ENCODE measurements around the gene RABGAP1.

Gene RABGAP1

DNA sequence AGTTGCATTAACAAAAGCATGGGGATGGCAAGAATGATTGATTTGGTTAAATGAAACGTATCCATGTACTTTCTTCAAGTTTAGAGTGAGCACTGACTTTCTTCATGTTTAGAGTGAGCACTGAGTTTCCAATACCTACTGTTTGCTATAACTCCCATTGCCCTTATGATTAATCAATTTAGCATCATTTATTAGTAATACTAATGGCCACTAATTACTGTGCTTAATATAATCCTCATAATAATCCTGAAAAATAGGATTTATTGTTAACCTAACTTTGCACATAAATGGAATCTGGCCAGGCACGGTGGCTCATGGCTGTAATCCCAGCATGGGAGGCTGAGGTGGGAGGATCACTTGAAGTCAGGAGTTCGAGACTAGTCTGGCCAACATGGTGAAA is 70.6 kb downstream of the RABGAP1 start:
- no peak for DNase-seq

DNA sequence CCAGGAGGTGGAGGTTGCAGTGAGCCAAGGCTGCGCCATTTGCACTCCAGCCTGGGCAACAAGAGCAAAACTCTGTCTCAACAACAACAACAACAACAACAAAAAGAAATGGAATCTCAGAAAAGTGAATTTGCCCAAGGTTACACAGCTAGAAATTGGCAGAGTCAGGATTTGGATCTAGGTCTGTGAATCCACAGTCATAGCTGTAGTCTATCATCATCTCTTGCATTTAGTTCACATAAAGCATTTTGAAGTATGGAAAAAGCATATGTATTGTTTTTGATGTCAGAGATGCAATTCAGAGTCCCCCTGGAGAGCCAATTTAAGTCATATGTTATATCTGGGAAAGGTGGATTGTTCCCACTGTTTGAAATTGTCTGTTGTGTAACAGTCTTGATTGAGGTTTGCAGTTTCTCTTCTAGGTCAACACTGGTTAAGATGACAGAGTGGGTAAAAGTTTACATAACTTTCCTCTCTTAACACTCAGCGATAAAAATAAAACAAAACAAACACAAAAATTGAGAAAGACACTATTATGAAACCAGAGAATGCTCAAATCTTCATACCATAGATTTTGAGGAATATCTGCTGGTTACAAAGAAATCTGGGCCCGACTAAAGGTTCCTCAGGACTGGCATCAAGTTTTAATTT is 71.2 kb downstream of the RABGAP1 start:
- DNase-seq = no peak

DNA sequence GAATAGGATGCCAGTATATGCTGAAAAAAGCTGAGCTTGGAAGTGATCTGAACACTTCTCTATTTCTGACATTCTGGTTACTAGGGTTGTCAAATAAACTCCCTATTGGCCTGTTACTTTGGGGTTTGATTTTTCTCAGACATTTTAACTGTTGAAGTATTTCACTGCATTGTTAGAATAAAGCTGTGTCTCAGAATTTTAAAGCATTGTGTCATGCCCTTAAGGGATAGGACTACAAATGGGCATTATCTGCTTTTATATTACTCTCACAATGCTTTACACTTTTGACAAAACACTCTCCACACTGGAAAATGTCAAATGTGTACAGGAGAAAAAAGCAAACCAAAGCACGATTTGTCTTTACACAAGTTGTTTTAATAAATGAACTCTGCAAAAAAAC is 75.8 kb downstream of the RABGAP1 start:
- DNase-seq = no peak

- no peak for DNase-seq
These were observed 80.0 kb downstream of the RABGAP1 start for GRCh38 chr9:123020796-123021195.

DNA sequence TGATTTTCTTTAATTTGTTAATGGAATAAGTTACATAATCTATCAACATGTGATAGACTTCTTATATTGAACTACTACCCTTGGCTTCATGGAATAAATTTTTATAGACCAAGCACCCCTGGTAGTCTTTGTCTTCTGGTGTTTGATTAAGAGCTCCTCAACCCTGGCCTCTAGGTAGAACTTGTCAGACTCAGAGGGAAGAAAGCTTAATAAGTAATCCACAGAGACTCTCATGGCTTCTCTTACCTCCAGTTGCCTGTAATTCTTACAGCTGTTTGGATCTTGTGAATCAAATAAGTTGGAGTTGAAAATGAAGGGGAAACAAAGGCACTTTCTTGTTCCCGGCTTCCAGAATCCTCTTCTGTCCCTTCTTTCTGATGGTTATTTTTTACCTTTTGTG is 85.6 kb downstream of the RABGAP1 start:
- no peak for DNase-seq

DNA sequence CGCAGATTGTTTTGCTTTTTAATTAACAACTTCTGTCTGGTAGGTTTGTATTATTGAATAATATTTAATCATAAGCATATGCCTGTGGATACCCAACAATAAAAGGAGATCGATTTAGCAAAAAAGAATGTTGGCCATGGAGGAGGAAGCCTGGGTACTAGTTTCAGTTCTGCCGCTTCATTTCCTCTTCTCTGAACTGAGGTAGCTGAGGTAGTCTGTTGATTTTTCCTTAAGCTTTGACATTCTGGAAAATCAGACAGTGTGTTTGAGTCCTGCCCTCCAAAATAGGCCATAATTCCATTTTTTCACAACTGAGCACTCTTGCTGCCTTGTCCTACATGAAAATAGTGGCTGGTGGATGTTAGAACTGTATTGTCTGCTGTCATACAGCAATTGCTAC is 86.7 kb downstream of the RABGAP1 start:
- DNase-seq = no peak

- no peak for DNase-seq
These were observed 87.3 kb downstream of the RABGAP1 start for GRCh38 chr9:123028136-123028535.

DNA sequence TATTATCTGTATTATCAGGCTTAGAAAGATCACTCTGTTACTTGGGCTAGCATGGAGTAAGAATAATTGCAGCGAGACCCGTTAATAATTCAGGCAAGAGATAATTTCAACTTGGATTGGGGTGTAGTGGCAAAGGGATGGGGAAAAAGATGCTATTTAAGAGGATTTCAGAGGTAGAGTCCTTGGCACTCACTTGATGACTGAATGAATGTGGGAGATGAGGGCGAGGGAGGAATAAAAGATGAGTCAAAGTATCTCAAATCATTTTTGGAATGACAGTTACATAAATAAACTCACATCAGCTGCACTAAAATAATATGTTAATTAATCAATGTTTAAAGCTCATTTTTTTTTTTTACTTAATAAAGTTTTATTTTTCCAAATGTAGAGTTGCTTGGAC is 88.2 kb downstream of the RABGAP1 start:
- DNase-seq = no peak

GRCh38 chr9:123031963-123032362 is 91.1 kb downstream of the RABGAP1 start:
- no peak for DNase-seq

DNA sequence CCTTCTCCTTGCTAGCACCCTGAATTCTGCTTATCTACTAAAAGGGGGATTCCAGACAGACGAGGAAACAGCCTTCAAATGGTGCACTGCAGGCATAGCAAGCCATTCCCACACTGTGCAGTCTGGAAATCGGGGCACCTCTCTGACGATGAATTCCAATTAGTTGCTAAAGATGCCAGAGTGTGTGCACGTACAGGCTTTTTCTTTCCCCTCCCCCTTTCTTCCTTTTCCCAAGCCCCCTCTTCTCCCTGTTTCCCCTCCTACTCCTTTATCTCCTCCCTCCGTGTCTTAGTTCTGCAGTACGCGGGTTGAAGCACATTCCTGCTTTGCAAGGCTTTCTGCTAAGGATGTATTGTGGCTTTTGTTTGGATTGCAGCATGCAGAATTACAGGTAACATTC is 92.5 kb downstream of the RABGAP1 start, which contains the start of gene GPR21:
GPR21 (plus strand) TSS at position 316 of the 400 bp plus-strand sequence. CDS start 900 bp downstream, outside the sequence.
- no peak for DNase-seq

- DNase-seq = no peak
These were observed 93.2 kb downstream of the RABGAP1 start for GRCh38 chr9:123033864-123034601.

- no peak for DNase-seq
These were observed 94.2 kb downstream of the RABGAP1 start for GRCh38 chr9:123034881-123035510.

GRCh38 chr9:123035791-123036190 is 95.0 kb downstream of the RABGAP1 start:
- no peak for DNase-seq

- no peak for DNase-seq
These were observed 96.2 kb downstream of the RABGAP1 start for GRCh38 chr9:123036893-123037545.

DNA sequence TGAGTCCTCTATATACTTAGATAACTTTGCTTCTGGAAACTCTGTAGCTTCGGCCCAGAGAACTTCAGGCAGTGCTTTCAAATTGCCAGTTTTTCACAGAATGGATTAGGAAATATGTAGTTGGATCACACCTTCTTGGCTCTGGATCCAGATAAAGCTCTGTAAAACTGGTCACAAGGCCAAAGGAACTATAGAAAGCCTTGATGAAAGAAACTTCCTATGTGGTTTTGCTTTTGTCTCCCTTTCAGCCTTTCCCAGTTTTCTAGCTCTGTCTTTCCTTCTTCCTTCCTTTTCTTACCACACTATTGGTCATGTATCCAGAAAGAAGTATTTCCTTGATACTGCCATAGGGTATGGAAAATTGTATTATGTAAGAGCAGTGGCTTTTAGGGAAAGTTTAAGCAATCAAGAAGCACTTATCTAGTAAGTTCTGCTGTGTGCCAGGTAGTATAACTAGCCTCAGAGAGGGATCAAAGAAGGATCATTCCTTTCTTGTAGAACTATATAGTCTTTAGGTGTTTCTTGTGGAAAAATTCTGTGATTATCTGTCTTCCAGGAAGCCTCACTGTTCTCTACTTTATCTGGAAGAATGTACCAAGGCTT is 98.9 kb downstream of the RABGAP1 start:
- DNase-seq = no peak

DNA sequence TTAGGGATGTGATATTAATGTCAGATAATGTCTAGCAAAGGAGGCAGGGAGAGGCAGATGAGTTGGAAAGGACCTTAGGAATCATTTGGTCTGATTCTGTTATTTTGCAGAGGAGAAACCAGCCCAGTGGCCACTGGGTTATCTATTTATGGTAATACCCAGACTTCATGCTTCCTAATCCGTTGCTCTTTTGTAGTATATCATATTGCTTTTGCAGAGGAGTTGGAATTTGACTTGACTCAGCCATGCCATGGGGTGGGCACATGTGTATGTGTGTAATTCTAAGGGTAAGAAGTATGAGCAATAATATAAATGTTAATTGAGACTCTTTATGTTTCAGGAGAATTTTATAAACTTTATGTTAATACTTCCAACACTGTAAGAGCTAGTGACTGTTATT is 100.0 kb downstream of the RABGAP1 start:
- DNase-seq = no peak

DNA sequence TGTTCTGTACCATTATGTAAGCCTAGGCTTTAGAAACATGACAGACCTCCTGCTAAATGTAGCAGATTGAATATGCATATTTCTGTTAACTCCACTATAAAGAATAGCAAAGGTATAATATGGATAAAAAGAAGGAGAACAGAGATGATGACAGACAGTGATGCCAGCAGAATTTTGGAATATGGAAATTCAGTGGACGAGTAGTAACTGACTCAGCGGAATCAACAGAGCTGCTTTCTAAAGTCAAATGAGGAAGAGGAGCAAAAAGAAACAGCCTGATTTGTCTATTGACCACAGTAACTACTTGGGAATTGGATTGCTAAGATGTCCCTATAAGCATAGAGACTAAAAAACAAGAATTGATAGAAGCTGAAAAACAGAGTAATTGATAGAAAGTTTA is 100.7 kb downstream of the RABGAP1 start:
- no peak for DNase-seq

GRCh38 chr9:123043081-123043939 is 102.5 kb downstream of the RABGAP1 start:
- DNase-seq = no peak

- DNase-seq = no peak
These were observed 103.8 kb downstream of the RABGAP1 start for GRCh38 chr9:123044586-123044985.

GRCh38 chr9:123046406-123047195 is 105.8 kb downstream of the RABGAP1 start:
- no peak for DNase-seq

DNA sequence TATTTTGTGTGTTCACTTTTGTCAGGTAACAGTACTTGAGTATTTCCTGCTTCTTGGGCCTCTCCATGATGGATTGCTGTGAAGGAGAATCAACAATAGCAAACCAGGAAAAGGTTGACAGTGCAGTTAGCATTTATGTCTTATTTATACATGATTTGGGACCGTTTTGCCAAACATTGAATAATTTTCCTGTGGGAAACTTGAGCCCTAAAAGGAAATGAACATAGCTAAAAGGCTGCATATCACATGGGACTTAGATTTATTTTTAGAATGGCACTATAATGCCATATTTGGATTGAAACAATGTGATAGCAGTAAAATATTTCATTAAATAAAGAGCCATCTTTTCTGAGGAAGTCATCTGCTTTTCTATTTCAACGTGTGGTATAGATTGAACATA is 107.9 kb downstream of the RABGAP1 start:
- DNase-seq = no peak

All from AML-193 (cell line).